Lower leg skin (tissue), 3 donors: ENCODE results near the gene HTR1B.

Source experiments
- CTCF ChIP-seq, 3 donors: fragments of 450-650 bp; IDR thresholded peaks; one replicate each; pipeline ENCODE4 v1.5.1; 2016; ENCODE audit warnings: antibody characterized with exemption in 3 of 3, mild to moderate bottlenecking in 3 of 3, moderate library complexity in 2 of 3
- POLR2A ChIP-seq, 2 donors: fragments of 450-650 bp; IDR thresholded peaks; one replicate each; pipeline ENCODE4 v1.6.1; 2016 to 2017; ENCODE audit warnings: antibody characterized with exemption in 2 of 2, mild to moderate bottlenecking in 1 of 2, moderate library complexity in 1 of 2

GRCh38 chr6:77462359-77463307 lies 658 bp downstream of the HTR1B start:
- TF ChIP-seq CTCF (IDR thresholded peaks at IDR 0.05), result no peak
- TF ChIP-seq POLR2A (IDR thresholded peaks at IDR 0.05), result no peak
